GM12872 (cell line): Measurements from ENCODE around the gene RYR3.

ENCODE experiments used
- TF ChIP-seq, protein P1 (sequence below): IDR thresholded peaks from 3 replicates; pipeline ENCODE4 v1.5.1; 2011; ENCODE audit warnings: low read depth, mild to moderate bottlenecking, low read length, moderate library complexity; ENCODE audit not compliant: insufficient read depth

RYR3 gene

DNA sequence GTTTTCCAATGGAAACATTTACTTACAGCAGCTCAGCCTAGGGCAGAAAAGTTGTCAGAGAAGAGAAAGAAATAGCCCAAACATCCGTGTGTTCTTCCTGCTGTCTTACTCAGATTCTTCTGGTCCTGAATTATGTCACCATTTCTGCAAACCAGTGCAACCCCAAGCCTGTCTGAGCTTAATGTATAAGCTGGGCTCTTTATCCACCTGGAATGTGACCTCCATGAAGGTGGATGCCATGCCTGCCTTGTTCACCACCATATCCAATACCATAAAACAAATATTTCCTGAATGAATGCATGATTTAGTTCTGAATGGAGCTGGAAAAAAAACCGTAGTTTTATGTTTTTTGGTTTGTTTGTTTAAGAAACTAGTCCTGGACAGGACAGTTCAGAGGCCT, 150.9 kb downstream of the RYR3 start:
- TF ChIP-seq, protein P1, sequence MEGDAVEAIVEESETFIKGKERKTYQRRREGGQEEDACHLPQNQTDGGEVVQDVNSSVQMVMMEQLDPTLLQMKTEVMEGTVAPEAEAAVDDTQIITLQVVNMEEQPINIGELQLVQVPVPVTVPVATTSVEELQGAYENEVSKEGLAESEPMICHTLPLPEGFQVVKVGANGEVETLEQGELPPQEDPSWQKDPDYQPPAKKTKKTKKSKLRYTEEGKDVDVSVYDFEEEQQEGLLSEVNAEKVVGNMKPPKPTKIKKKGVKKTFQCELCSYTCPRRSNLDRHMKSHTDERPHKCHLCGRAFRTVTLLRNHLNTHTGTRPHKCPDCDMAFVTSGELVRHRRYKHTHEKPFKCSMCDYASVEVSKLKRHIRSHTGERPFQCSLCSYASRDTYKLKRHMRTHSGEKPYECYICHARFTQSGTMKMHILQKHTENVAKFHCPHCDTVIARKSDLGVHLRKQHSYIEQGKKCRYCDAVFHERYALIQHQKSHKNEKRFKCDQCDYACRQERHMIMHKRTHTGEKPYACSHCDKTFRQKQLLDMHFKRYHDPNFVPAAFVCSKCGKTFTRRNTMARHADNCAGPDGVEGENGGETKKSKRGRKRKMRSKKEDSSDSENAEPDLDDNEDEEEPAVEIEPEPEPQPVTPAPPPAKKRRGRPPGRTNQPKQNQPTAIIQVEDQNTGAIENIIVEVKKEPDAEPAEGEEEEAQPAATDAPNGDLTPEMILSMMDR: no peak

DNA sequence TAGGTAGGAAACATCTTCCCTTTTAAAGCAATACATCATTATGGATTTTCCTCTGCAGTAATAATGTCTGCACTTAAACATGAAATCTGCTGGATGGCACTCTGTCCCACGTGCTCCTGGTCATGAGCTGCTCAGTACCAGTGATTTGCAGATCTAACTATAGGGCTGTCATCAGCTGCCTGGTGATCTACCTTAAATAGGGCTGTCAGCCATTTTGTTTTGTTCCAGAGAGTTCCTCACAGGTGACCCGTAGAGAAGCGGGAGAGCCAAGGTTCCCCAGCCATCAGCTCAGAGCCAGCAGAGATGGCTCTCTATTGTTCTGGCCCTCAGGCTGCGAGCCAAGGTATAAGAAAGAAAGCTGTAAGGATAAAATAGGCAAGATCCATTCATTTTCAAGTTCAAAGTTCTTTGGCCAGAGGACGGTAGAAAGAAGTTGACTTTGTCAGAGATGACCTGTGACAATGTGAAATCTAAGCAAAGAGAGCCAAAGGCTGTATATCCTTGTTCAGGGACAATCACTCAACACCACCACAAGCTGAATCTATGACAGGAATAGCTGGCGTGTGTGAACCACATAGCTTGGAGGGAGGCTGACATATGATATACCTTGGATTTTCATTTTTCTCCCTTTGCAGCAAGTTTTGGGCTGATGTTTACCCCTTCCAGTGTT, 156.5 kb downstream of the RYR3 start:
- TF ChIP-seq, protein P1: no peak

DNA sequence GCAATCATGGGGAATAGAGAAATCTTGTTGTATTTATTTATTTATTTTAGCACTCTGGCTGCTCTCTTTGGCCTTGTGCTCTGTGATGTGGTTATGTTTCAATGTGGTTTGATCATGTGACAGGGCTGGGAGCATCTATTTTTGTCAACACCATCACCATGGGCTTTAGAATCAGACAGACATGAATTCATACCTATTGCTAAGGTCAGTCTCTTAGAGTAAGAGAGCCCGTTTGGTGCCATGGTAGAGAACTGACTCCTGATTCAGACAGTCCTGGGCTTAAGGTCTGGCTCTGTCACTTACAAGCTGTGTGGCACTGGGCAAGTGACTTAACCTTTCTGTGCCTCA, 157.0 kb downstream of the RYR3 start:
- TF ChIP-seq, protein P1: no peak

DNA sequence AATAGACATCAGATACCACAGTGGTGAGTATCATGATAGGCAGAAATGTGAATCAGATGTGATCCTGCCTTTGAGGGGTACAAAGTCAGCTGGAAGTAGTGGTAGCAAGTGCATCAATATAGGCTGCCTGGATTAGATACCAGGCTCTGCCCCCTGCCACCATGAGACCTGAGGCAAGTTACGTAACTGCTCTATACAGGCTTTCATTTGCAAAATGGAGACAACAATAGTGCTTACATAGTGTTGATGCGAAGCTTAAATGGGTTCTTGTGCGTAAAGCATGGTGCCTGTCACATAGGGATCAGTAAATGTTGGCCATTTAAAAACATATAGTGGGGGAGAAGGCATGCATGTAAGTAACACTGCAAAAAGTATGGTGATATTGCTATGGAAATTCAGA, 158.0 kb downstream of the RYR3 start:
- TF ChIP-seq, protein P1: no peak

DNA sequence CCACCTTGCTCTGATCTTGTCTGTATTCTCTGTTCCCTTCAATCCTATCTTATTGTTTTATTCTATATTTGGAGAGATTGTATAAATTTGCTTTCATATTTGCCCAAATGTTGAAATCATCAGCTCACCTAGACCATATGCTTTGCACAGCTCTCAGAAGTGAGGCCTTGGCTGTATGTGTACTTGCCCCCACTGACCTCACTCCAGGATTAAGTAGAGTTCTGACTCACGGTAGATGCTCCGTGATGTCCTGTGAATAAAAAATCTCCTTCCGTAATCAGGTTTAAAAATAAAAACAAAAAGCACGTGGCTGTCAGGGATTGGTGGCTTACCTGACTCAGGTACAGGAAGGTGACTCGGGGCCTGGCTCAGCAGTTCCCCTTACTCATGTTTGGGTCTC, 162.2 kb downstream of the RYR3 start:
- TF ChIP-seq, protein P1: no peak

DNA sequence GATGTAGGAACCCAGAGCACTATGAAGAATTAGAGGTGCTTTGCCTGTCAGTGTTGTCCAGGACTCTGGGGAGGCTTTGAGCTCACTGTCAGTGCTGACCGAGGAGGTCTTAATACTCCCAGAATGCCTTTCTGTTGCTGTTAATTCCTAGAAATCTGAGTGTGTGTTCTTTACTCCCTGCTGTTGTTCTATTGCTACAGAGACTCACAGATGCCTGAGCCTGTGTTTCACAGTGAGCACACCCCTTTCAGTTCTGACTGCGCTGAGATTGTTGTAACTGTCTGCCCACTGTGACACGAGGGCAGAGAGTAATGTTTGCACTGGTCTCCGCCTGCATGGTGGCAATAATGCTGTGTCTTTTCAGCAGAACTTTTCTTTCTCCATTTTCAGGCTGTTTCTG, 162.9 kb downstream of the RYR3 start:
- TF ChIP-seq, protein P1: no peak

DNA sequence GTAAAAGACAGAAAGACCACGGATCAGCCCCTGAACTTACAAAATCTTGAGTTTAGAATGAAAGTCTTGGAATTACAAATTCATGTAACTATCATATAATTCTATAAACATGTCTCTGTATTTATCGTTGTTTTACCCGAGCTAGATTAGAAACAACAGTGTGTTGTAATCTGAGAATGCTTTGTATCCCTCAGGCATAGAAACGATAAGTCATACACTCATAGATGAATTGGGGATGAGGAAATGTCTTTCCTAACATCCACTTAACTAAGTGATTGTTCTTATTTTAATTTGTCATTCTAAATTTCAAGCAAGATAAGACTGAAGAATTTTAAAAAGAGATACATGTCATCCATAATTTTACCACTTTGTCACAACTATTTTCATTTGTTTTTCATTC, 165.3 kb downstream of the RYR3 start:
- TF ChIP-seq, protein P1: no peak
